K562 (cell line): ENCODE data around the gene TXNRD2. TPM values are rescaled to one million over a fixed set of nuclear protein-coding genes. Genes with fewer than 3 reads are reported as not detected.
A peak's percentile ranks its signal among the peaks of the same experiment; 100 is the strongest.
"Not testable (repeated sequence)": the region's sequence is repeated elsewhere in the genome, so short reads cannot be mapped to it uniquely, and the experiment has no call there.

Experiments
- ATAC-seq: fragments of 200-7000 bp; cut with Tn5 transposase; 3 replicates; pipeline ENCODE4 v1.9.1; 2020; ENCODE audit warnings: moderate library complexity
- BruUV-seq: library from RNA; stranded (reverse); fragments of 400-500 nt; replicated peaks from 2 replicates; lab custom pipeline; 2021; lab: Mats Ljungman, UMichigan
- CTCF ChIA-PET: fragments of 300-600 bp; formaldehyde crosslinking; extraction: SDS; loops from one replicate; lab custom pipeline; 2021; ENCODE audit warnings: low intra/inter-chr PET ratio; lab: Yijun Ruan, JAX
- POLR2A ChIA-PET: fragments of 300-600, 350-650 bp; sonication (Branson Sonifier 250); formaldehyde crosslinking; extraction: SDS; loops from one replicate; lab custom pipeline; 2021; ENCODE audit warnings: antibody characterized with exemption, inconsistent platforms; lab: Yijun Ruan, JAX
- DNase-seq, 4 experiments: peaks; one replicate each; pipeline versions ENCODE4 v3.0.0 to v3.0.0-alpha.2; 2011 to 2018; ENCODE audit warnings: low spot score in 3 of 4, mixed read lengths in 3 of 4; ENCODE audit errors: extremely low read depth in 1 of 4
- FAIRE-seq: peaks from 2 replicates; lab custom pipeline; 2011; peaks lifted over from hg19 to GRCh38; lab: Jason Lieb, UNC
- H2AFZ ChIP-seq: 2 replicates; pipeline ENCODE4 v1.6.0; 2011; ENCODE audit warnings: low read depth, low read length, control low read depth, inconsistent platforms
- H3K27ac ChIP-seq: fragments of 200-600 bp; 3 replicates; pipeline ENCODE4 v1.8.0; 2011; ENCODE audit warnings: low read depth, mild to moderate bottlenecking, control low read depth, inconsistent platforms, low read length, moderate library complexity, mixed read lengths; ENCODE audit errors: extremely low read depth
- H3K27me3 ChIP-seq, 2 experiments: fragments of 300-600 bp in 1 of 2; 2 replicates in 1 of 2; 3 replicates in 1 of 2; pipeline versions ENCODE4 v1.6.0 to v1.8.0; 2011; ENCODE audit warnings: inconsistent platforms in 2 of 2, low read length in 2 of 2, mild to moderate bottlenecking in 1 of 2, mixed read lengths in 1 of 2, moderate library complexity in 1 of 2; ENCODE audit not compliant: control insufficient read depth in 2 of 2, insufficient read depth in 2 of 2
- H3K36me3 ChIP-seq: fragments of 300-600 bp; 3 replicates; pipeline ENCODE4 v1.8.0; 2011; ENCODE audit warnings: mild to moderate bottlenecking, low read length, inconsistent platforms; ENCODE audit not compliant: control insufficient read depth, insufficient read depth
- H3K4me1 ChIP-seq, 2 experiments: fragments of 200-600 bp in 1 of 2; replicated peaks in 1 of 2; 2 replicates in 1 of 2; 3 replicates in 1 of 2; pipeline versions ENCODE4 v1.5.1 to v1.8.0; 2011; ENCODE audit warnings: inconsistent platforms in 2 of 2, low read length in 2 of 2, mild to moderate bottlenecking in 1 of 2, mixed read lengths in 1 of 2, moderate library complexity in 1 of 2; ENCODE audit not compliant: control insufficient read depth in 2 of 2, insufficient read depth in 2 of 2
- H3K4me2 ChIP-seq: 2 replicates; pipeline ENCODE4 v1.6.1; 2011; ENCODE audit warnings: low read length, control low read depth, inconsistent platforms, mixed read lengths; ENCODE audit not compliant: insufficient read depth
- H3K4me3 ChIP-seq: fragments of 200-600 bp; sonication (generic), shearing (Covaris generic); 2 replicates; pipeline ENCODE4 v1.5.1; 2016; ENCODE audit warnings: control low read depth, inconsistent platforms
- H3K79me2 ChIP-seq: fragments of 200-600 bp; 3 replicates; pipeline ENCODE4 v1.8.0; 2011; ENCODE audit warnings: low read length, inconsistent platforms; ENCODE audit not compliant: control insufficient read depth, insufficient read depth
- H3K9ac ChIP-seq, 2 experiments: 2 replicates each; pipeline versions ENCODE4 v1.6.0 to v1.6.1; 2011; ENCODE audit warnings: low read depth in 2 of 2, low read length in 2 of 2, control low read depth in 1 of 2, inconsistent platforms in 1 of 2, mild to moderate bottlenecking in 1 of 2, mixed read lengths in 1 of 2; ENCODE audit not compliant: insufficient read depth in 1 of 2
- H3K9me1 ChIP-seq: one replicate; pipeline ENCODE4 v1.6.0; 2011; ENCODE audit warnings: inconsistent platforms, mild to moderate bottlenecking, low read length, moderate library complexity; ENCODE audit not compliant: control insufficient read depth, insufficient read depth
- H3K9me3 ChIP-seq: replicated peaks from 2 replicates; pipeline ENCODE4 v1.5.1; 2011; ENCODE audit warnings: low read depth, low read length, inconsistent platforms; ENCODE audit not compliant: control insufficient read depth, insufficient read depth
- H4K20me1 ChIP-seq: replicated peaks from 2 replicates; pipeline ENCODE4 v1.6.1; 2011; ENCODE audit warnings: low read length, inconsistent platforms, mixed read lengths; ENCODE audit not compliant: control insufficient read depth, insufficient read depth
- CEBPB ChIP-seq: fragments of 450-650 bp; IDR thresholded peaks from 2 replicates; pipeline ENCODE4 v1.6.1; 2016; ENCODE audit warnings: missing genetic modification characterization, missing compliant biosample characterization
- WGBS: fragments of 100-300 bp; shearing (Covaris generic); methylation state at CpG from one replicate; pipeline ENCODE4 v1.1.6; 2016; ENCODE audit warnings: low coverage, mixed read lengths; ENCODE audit not compliant: insufficient coverage; ENCODE audit errors: missing lambda C conversion rate; 5-methylcytosine and 5-hydroxymethylcytosine counted together
- in situ Hi-C: fragments of 300-500 bp; cut with MboI; formaldehyde crosslinking; loops from 4 replicates; pipeline ENCODE4 v1.15.0; 2018; ENCODE audit warnings: inconsistent platforms, mixed read lengths
- intact Hi-C: fragments of 100-400 bp; cut with micrococcal nuclease; formaldehyde crosslinking; loops from 2 replicates; pipeline ENCODE4 v1.14.2; 2022
- polyA plus RNA-seq, 8 experiments: library from polyadenylated mRNA; depleted of rRNA in 4 of 8; stranded (reverse) in 5 of 8; unstranded in 3 of 8; fragments of >200 nt; fragmentation: Nextera tagmentation in 2 of 8; fragmentation: Illumina TruSeq in 1 of 8; extraction: Ambion mirVana in 2 of 8; extraction: Trizol in 1 of 8; gene quantifications; 2 replicates each; pipeline versions ENCODE4 v1.2.1 to v1.2.3, GENCODE V29; 2011 to 2014; ENCODE audit warnings: inconsistent platforms in 1 of 8, missing spikeins in 1 of 8
- total RNA-seq, 7 experiments: library from RNA; depleted of rRNA in 6 of 7; stranded (reverse); fragments of >200 nt in 6 of 7; fragmentation: Illumina TruSeq in 2 of 7; extraction: Trizol in 2 of 7; gene quantifications; 2 replicates each; pipeline versions ENCODE4 v1.2.1 to v1.2.3, GENCODE V29; 2011 to 2021; ENCODE audit warnings: low replicate concordance in 1 of 7
- TF ChIP-seq, protein P1 (sequence below): fragments of 250-450 bp; sonication (Bioruptor Pico); IDR thresholded peaks from 2 replicates; pipeline ENCODE4 v1.9.0; 2021; ENCODE audit warnings: mild to moderate bottlenecking, inconsistent platforms

Gene TXNRD2
- total and polyA plus RNA-seq, 9 of the 15 experiments (the other 6 are each of a cell fraction or from before 2014, with no cell fraction given): 3.3 to 80.2 (median 49.4) TPM

GRCh38 chr22:19884161-19884953 lies 57.3 kb downstream of the TXNRD2 start (continued):
- TF ChIP-seq, protein P1, sequence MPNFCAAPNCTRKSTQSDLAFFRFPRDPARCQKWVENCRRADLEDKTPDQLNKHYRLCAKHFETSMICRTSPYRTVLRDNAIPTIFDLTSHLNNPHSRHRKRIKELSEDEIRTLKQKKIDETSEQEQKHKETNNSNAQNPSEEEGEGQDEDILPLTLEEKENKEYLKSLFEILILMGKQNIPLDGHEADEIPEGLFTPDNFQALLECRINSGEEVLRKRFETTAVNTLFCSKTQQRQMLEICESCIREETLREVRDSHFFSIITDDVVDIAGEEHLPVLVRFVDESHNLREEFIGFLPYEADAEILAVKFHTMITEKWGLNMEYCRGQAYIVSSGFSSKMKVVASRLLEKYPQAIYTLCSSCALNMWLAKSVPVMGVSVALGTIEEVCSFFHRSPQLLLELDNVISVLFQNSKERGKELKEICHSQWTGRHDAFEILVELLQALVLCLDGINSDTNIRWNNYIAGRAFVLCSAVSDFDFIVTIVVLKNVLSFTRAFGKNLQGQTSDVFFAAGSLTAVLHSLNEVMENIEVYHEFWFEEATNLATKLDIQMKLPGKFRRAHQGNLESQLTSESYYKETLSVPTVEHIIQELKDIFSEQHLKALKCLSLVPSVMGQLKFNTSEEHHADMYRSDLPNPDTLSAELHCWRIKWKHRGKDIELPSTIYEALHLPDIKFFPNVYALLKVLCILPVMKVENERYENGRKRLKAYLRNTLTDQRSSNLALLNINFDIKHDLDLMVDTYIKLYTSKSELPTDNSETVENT: 0 out of 2 replicates have a peak, but pooled peaks have one; percentile 7

- ATAC-seq, H3K4me3 ChIP-seq, FAIRE-seq, H3K27ac ChIP-seq, H3K9ac ChIP-seq, in situ Hi-C loops, intact Hi-C loops, H3K27me3 ChIP-seq, H3K9me3 ChIP-seq, DNase-seq, H3K36me3 ChIP-seq, H3K79me2 ChIP-seq, BruUV-seq, H3K4me2 ChIP-seq, H3K9me1 ChIP-seq, H2AFZ ChIP-seq: not testable (repeated sequence)
- 41% methylated on average over 8 of the region's 8 CpGs for WGBS
- Histone ChIP-seq H4K20me1 (peaks cover 38% of the 10 kb centered on the region), H3K4me1 (peaks cover 5 to 69% of the 10 kb centered on the region in 2 experiments)
- 0 out of 2 replicates have a peak, but pooled peaks have one; percentile 8 for TF ChIP-seq CEBPB
- CTCF ChIA-PET: interaction anchor here (0.7 kb wide), 1 partner anchor 135 kb away, joined by 4 read pairs; no protein-coding TSS in a partner anchor
- POLR2A ChIA-PET: interaction anchor here (0.6 to 1.3 kb wide), 3 partner anchors 27 to 302 kb away, joined by 3 to 4 read pairs (median 3); no protein-coding TSS in a partner anchor
Observed at GRCh38 chr22:19883446-19883845, 58.2 kb downstream of the TXNRD2 start.
